Kidney (tissue), 14 donors: ENCODE data around the gene TRAF3. TPM values are rescaled to one million over a fixed set of nuclear protein-coding genes. Genes with fewer than 3 reads are reported as not detected.

ENCODE experiments used
- DNase-seq, 5 donors: peaks; one replicate each; pipeline ENCODE4 v3.0.0-alpha.2; 2013 to 2020
- FAIRE-seq: peaks from 2 replicates; lab custom pipeline; 2012; peaks lifted over from hg19 to GRCh38; lab: Jason Lieb, UNC
- H3K27ac ChIP-seq, 2 donors: one replicate each; pipeline ENCODE4 v1.7.0; 2013; ENCODE audit warnings: low read depth in 2 of 2, low read length in 2 of 2, inconsistent platforms in 1 of 2
- H3K27me3 ChIP-seq: one replicate; pipeline ENCODE4 v1.7.1; 2013; ENCODE audit warnings: low read length, inconsistent platforms; ENCODE audit not compliant: control insufficient read depth, insufficient read depth
- H3K36me3 ChIP-seq, 3 donors: one replicate each; pipeline versions ENCODE4 v1.7.0 to v1.7.1; 2013; ENCODE audit warnings: low read length in 3 of 3, control low read depth in 1 of 3, inconsistent platforms in 1 of 3; ENCODE audit not compliant: insufficient read depth in 3 of 3, control insufficient read depth in 2 of 3
- H3K4me1 ChIP-seq, 3 donors: one replicate each; pipeline versions ENCODE4 v1.7.0 to v1.7.1; 2013; ENCODE audit warnings: low read length in 3 of 3, inconsistent platforms in 1 of 3, low read depth in 1 of 3; ENCODE audit not compliant: control insufficient read depth in 2 of 3, insufficient read depth in 2 of 3
- H3K4me3 ChIP-seq, 3 donors: one replicate each; pipeline versions ENCODE4 v1.7.0 to v1.8.1; 2013; ENCODE audit warnings: low read length in 3 of 3, control low read depth in 1 of 3, inconsistent platforms in 1 of 3
- H3K9ac ChIP-seq, 3 donors: one replicate each; pipeline versions ENCODE4 v1.7.0 to v1.7.1; 2013; ENCODE audit warnings: low read length in 3 of 3, control low read depth in 1 of 3, inconsistent platforms in 1 of 3
- H3K9me3 ChIP-seq, 3 donors: one replicate each; pipeline versions ENCODE4 v1.7.0 to v1.7.1; 2013; ENCODE audit warnings: low read length in 3 of 3, control low read depth in 1 of 3, inconsistent platforms in 1 of 3; ENCODE audit not compliant: control insufficient read depth in 2 of 3, insufficient read depth in 1 of 3
- intact Hi-C: fragments of 100-400 bp; cut with DNase I; formaldehyde crosslinking; loops from one replicate; pipeline ENCODE4 v1.11.1; 2022
- polyA plus RNA-seq: library from polyadenylated mRNA; stranded (reverse); fragments of 350-450 nt; fragmentation: Illumina TruSeq; extraction: RNeasy Lipid Tissue Mini Kit (QIAGEN cat#74804); gene quantifications from one replicate; pipeline ENCODE4 v1.2.3, GENCODE V29; 2014; ENCODE audit warnings: low read depth, low replicate concordance; ENCODE audit not compliant: insufficient read depth
- total RNA-seq: library from RNA; stranded (reverse); fragmentation: NEBNext Ultra II Directional; extraction: Animal tissue kit (Norgen Biotek cat#: 25700); gene quantifications from one replicate; pipeline ENCODE4 v1.2.1, GENCODE V29; 2021
- TF ChIP-seq, protein P1 (sequence below): IDR thresholded peaks from 3 replicates; pipeline ENCODE4 v1.5.1; 2012; ENCODE audit warnings: mild to moderate bottlenecking, moderate library complexity, borderline replicate concordance; ENCODE audit not compliant: insufficient read depth; ENCODE audit errors: extremely low read depth
- donor health status: control.
- donor health status: control.
- donor health status: control.
- donor health status: control.
- donor health status: control.
- donor health status: DM: yes; HTN: yes; CAD: no.
- donor health status: Normal renal cell carcinoma (clear cell type).

The TRAF3 gene
- total and polyA plus RNA-seq, 2 donors from 2014 or later: 5.2 to 35.4 TPM

- Histone ChIP-seq H3K27ac (no peak overlapping the region), H3K9ac (no peak overlapping the region), H3K4me3 (peak overlapping the region in 2 of 3 donors; percentile 39), H3K27me3 (peaks cover 15% of the 10 kb centered on the region), H3K36me3 (peaks cover 0 to 8% (median 5%) of the 10 kb centered on the region in 3 donors), H3K9me3 (no peaks in the 10 kb centered on the region), H3K4me1 (peaks cover 0 to 14% (median 0%) of the 10 kb centered on the region in 3 donors)
- intact Hi-C loops: no loop called here
- FAIRE-seq (no peak), DNase-seq (peak; percentile 88 to 94 (median 92))
- TF ChIP-seq, protein P1, sequence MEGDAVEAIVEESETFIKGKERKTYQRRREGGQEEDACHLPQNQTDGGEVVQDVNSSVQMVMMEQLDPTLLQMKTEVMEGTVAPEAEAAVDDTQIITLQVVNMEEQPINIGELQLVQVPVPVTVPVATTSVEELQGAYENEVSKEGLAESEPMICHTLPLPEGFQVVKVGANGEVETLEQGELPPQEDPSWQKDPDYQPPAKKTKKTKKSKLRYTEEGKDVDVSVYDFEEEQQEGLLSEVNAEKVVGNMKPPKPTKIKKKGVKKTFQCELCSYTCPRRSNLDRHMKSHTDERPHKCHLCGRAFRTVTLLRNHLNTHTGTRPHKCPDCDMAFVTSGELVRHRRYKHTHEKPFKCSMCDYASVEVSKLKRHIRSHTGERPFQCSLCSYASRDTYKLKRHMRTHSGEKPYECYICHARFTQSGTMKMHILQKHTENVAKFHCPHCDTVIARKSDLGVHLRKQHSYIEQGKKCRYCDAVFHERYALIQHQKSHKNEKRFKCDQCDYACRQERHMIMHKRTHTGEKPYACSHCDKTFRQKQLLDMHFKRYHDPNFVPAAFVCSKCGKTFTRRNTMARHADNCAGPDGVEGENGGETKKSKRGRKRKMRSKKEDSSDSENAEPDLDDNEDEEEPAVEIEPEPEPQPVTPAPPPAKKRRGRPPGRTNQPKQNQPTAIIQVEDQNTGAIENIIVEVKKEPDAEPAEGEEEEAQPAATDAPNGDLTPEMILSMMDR: no peak
These were observed 151.4 kb downstream of the TRAF3 start for GRCh38 chr14:102928412-102929240.

GRCh38 chr14:102929241-102930137 lies 152.2 kb downstream of the TRAF3 start:
- TF ChIP-seq, protein P1: no peak
- DNase-seq (peak in 3 of 5 donors; percentile 14 to 75 (median 63)), FAIRE-seq (no peak)
- Histone ChIP-seq H3K4me1 (peaks cover 0 to 12% (median 0%) of the 10 kb centered on the region in 3 donors), H3K27ac (no peak overlapping the region), H3K36me3 (peaks cover 0 to 10% (median 5%) of the 10 kb centered on the region in 3 donors), H3K9ac (no peak overlapping the region), H3K27me3 (peaks cover 9% of the 10 kb centered on the region), H3K4me3 (peak overlapping the region in 1 of 3 donors; percentile 39), H3K9me3 (no peaks in the 10 kb centered on the region)
- intact Hi-C loops: no loop called here

GRCh38 chr14:102930138-102930752 lies 153.0 kb downstream of the TRAF3 start:
- peaks cover 5% of the 10 kb centered on the region for H3K27me3 ChIP-seq
- no peak overlapping the region for H3K27ac ChIP-seq
- no peak overlapping the region for H3K9ac ChIP-seq
- FAIRE-seq (no peak), DNase-seq (peak; percentile 44 to 78 (median 58))
- no peak overlapping the region for H3K4me3 ChIP-seq
- H3K9me3 ChIP-seq: no peaks in the 10 kb centered on the region
- intact Hi-C loops: no loop called here
- TF ChIP-seq, protein P1: no peak
- H3K36me3 ChIP-seq: peaks cover 0 to 10% (median 5%) of the 10 kb centered on the region in 3 donors
- H3K4me1 ChIP-seq: peaks cover 0 to 12% (median 0%) of the 10 kb centered on the region in 3 donors
